CD1c-positive myeloid dendritic cell (primary cell): Measurements from ENCODE around the gene RIC3.
A peak's percentile ranks its signal among the peaks of the same experiment; 100 is the strongest.

Source experiments
- DNase-seq: peaks from one replicate; pipeline ENCODE4 v3.0.0-alpha.2; 2016; ENCODE audit errors: extremely low spot score

The RIC3 gene, protein sequence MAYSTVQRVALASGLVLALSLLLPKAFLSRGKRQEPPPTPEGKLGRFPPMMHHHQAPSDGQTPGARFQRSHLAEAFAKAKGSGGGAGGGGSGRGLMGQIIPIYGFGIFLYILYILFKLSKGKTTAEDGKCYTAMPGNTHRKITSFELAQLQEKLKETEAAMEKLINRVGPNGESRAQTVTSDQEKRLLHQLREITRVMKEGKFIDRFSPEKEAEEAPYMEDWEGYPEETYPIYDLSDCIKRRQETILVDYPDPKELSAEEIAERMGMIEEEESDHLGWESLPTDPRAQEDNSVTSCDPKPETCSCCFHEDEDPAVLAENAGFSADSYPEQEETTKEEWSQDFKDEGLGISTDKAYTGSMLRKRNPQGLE

DNA sequence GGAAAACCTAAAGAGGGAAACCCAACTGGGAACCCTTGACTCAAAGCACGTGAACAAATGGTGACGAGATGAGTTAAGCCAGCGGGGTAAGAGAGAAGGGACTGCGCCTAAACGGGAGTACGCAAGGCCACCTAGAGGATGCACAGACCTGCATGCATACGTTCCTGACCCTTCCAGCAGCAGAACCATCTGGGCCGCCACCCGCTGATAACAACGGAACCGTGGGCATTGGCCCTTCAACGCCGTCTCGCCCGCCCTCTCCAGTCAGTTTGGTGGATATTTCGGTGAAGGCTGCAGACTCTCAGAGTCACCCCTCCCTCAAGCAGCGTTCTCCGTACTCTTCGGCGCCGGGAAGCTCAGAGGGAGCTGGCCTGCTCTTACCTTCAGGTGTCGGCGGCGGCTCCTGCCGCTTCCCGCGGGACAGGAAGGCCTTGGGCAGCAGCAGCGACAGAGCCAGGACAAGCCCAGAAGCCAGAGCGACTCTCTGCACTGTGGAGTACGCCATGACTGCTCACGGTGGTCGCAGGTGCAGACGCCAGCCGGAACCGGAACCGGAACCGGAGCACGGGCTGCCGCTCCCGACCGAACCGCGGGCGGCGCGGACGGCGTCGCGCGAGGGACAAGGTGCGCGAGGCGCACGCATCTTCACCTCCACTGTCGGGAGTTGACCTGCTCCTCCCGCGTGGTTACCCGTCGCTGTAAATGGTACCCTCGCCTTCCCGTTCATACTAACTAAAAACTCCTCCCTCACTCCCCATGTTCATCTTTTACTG is at the start of gene RIC3:
TSS of gene RIC3 (minus strand) at position 541 of the 773 bp plus-strand sequence. CDS start at position 505, 36 bp downstream.
- peak; percentile 37 for DNase-seq

DNA sequence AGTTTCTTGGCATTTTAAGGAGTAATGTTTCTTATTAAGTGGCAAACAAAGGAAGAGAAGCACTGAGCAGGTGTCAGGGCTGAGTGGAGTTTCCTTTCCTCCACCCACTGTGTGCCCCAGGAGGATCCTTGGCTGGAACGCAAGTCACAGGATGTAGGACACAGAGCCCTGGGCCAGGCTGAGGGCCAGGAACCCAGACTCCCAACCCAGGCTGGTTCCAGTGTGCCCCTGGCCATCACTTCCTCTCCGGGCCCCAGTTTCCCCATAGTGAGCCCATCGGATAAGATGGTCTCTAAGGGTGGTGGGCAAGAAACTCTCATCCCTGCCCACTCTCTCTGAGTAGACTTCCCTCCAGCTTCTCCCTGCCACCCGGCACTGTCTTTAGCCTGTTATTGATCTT is 49.6 kb upstream of the RIC3 start:
- DNase-seq: no peak

DNA sequence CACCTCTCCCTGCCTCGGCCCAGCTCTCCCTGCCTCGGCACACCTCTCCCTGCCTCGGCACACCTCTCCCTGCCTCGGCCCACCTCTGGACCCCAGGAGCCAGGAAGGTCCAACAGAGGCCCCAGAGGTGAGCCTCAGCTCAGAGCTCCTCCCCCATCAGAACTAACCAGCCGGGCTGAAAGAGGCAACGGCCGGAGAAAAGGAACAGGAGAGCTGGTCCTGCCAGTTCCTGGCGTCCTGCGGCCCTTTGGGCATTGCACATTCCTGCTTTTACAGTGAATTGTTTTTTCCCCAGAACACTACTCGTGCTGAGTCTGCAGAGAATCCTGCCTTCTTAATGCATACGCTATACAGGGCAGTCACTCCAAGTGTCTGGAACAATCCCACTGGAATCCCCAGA is 49.1 kb upstream of the RIC3 start:
- no peak for DNase-seq

DNA sequence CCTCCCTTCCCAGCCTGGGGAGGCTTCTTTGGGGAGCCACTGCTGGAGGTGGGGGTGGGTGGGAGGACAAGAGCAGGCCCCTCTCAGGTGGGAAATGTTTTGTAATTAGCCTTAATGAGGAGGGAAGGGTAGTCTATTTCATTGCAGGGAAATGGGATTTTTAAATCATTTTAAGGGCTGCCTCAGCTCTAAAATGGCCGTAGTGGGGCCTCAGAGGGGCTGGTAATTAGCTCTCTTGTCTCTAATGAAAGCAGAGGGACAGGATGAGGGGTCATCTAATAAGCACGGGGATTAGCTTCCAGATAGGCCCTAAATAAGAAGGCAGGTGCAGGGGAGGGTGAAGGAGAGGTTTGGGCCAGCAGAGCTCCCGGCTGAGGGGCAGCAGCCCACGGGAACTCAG is 48.3 kb upstream of the RIC3 start:
- DNase-seq: no peak

DNA sequence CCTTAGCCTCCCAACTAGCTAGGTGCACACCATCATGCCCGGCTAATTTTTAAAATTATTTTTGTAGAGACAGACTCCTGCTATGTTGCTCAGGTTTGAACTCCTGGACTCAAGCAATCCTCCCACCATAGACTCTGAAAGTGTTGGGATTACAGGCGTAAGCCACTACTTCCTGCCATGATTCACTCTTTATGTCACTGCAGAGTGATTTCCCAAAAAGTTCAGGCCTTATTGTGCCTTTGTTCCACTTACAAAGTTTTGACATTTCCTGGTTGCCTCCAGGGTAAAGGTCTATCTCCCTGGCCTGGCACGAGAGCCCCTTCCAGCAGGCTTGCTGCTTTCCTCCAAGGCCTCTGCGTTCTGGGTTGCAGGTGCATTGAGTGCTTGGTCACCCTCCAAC is 44.6 kb upstream of the RIC3 start:
- DNase-seq: peak; percentile 25

DNA sequence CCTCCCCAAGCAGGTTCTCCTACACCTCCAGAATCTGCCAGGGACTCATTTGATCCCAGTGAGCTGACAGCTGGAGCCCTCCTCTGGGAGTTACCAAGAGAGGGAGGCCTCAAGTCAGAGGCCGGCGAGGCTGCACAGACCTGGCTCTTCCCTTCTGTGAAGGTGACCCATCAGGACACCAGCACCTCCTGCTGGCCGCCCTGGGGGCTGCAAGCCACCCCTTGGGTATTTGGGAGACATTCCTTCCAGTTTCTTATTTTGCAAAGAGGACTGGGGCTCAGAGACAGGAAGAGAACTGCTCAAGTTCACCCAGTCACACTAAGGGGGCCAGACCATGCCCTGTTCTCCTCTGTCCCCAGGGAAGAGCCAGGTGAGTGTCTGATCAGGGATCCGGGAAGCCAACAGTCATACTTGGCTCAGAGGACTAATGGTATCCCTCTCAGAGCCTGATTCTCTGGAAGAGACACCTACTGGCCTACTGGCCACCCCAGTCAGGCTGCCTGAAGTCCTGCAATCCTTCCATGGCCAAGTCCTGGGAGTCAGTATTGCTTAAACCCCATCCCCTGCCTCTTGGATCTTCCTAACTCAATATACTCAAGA is 40.5 kb upstream of the RIC3 start:
- DNase-seq: peak; percentile 64

DNA sequence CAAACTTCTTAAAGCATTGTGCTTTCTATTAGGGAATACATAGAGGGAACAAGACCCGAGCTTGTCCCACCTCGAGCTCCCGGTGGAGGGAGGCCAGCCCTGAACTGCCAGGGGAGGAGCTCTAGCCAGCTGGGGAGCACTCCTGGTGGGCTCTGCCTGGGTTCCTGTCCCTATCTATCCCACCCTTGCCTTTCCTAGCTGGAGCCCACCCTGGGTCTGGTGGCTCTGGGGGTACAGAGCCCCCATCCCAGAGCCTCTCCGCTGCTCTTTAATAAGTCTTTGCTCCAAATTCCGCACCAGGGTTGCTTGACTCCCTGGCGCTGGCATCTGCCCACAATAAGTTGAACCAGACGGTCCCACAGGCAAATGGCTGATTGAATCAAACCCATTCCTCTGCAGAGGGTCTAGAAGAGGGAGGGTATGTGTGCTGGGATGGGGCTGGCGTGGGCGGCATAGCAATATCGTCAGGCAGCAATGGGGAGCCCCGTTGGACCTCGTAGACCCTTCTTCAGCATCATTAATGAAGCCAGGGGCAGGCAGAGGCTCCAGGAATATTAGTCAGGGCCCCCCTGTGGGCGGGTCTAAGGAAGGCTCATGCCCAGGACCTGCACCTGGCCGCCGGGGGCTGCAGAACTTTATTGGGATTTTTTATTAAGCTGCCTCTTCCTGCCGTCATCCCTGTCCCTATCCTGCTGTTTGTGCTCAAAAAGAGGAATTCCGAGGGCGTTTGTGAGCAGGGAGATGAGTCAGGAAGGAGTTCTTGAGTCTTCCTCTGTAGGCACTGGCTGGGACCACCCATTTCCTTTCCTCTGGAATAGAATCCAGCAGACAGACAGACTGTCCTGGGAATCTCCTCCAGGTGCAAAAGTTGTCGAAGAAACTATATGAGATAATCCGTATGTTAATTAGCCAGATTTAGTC is 38.5 kb upstream of the RIC3 start:
- DNase-seq: no peak

DNA sequence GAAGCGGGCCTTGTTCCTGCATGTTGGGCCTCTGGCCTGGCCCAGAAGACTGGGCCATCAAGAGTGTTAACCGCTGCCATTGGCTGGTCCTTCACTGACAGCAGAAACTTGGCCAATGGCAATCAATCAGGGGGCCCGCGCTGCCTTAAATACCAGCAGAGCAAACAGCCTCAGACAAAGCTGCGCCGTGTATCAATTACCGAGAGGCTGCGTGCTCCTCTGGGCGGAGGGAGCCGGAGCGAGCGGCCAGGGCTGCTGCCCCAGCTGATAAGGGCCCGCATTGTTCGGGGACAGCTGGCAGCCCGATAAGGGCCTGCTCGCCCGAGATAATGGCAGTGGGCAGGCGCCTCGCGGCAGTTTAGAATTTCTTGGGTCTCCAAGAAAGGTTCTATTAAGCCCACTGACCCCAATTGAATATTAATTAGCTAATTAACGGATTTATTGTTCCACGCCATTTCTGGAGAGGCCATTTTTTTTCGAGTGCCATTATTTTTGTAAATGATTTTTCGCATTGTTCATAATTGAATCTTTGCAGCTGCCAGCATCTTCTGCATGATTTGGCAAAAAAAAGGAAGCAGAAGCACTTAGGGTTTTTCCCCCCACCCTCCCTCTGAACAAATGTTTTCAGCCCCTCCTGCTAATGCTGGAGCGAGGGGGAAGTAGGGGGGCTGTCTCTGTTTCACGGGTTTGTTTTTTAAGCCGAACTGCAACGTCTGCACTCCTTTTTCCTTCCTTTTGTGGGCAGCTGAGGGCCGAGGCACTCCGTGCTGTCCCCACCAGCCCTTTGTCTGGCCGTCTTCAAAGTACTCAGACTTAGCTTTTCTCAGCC is 37.6 kb upstream of the RIC3 start:
- peak; percentile 59 for DNase-seq

DNA sequence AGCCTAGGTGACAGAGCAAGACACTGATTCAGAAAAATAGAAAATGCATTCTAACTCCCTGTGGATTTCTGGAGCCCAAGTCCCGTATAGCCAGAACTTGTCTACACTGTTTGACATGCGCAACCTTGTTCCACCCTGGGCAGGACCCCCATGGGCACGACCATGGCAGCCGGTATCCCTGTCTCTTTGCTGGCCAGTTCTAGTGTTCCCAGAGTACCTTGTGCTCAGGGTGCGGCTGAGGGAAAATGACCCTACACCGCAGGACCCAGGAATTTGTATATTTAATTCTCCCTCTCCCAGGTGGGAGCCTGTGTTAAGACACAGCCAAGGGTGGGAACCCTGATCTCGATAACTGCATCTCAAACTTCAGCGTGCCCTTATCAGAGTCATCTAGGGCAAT is 36.7 kb upstream of the RIC3 start:
- no peak for DNase-seq

DNA sequence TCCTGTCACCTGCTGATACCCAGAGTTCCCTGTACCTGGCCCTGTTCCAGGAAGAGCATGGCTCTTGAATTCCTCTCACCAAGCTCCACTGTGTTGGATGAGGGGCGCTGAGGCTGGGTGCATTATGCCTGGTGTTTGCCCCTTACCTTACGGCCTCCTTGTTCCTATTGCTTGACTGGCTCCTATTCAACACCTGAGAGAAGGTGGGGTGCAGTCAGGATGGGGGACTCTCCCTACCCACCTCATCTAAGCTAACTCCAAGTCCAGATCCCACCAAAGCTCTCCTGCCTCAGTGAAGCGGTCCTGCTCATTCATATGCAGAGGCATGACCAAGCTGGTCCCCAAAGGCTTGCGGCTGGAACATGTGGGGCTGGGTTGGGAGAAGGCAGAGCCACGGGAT is 35.8 kb upstream of the RIC3 start:
- DNase-seq: no peak

DNA sequence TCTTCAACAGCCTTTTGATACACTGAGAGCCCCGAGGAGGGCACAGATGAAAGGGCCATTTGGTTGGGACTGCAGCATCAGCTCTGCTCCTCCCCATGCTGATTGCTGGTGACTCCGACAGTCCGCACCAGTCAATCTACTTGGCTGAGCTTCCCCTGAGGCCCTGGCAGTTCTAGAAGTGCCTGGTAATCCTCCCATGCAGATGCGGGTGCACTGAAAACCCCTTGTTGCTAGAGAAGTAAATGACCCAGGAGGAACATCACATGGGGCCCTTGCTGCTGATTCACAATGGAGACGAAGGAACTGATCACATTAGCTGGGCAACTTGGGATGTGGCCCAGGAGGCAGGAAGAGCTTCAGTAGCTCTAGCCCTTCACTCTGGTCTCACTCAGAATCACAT is 35.2 kb upstream of the RIC3 start:
- DNase-seq: no peak

DNA sequence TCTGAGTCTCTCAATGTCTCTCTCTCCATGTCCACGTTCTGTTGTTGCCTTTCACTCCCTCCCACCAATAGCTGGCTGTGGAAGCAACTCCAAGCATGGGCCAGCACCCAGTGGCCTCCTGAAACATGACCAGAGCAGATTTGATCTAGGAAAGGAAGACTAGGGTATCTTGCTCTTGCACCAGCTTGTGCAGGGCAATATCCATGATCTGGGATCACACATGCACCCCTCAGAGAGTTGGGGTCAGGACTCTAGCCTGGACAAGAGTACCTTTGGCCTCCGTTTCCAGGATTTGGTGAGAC is 34.5 kb upstream of the RIC3 start:
- no peak for DNase-seq

DNA sequence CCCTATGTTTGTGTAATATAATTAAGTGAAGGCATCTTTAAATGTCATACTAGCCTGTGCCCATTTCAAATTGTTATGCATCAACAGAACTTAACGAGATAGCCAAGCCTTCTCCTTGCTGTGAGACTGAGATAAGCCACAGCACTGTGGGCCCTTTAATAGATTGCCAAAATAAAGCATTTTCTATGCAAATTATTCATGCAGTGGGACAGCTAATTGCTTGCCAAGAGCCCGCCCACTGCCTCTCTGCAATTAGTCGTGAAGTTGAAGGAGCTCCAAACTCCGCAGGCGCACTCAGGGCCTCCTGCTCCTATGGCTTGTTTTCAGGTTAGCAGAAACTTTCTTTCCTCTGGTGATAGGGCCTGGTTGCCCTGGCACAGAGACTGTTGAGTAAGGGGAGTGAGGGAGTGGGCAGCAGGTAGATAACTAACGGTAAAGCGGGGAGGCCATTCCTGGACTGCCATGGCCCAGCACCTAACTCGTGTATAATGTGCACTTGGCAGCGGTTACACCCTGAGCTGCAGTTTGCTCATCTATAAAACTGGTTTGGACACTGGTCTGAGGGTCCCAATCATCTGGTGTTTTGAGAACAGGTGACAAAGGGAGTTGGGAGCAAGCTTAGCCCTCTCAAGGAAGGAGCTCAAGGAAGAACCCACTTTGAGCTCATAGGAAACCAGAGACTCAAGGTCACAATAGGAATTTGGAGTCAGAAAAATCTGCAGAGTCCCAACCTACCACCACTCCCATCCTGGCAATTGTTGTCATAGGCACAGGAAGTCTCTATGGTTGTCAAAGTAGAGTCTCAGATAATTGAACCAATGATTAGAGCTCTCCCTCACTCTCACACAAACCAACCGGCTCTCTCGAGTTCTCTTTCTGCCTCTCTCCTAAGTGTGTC is 33.9 kb upstream of the RIC3 start:
- DNase-seq: no peak

DNA sequence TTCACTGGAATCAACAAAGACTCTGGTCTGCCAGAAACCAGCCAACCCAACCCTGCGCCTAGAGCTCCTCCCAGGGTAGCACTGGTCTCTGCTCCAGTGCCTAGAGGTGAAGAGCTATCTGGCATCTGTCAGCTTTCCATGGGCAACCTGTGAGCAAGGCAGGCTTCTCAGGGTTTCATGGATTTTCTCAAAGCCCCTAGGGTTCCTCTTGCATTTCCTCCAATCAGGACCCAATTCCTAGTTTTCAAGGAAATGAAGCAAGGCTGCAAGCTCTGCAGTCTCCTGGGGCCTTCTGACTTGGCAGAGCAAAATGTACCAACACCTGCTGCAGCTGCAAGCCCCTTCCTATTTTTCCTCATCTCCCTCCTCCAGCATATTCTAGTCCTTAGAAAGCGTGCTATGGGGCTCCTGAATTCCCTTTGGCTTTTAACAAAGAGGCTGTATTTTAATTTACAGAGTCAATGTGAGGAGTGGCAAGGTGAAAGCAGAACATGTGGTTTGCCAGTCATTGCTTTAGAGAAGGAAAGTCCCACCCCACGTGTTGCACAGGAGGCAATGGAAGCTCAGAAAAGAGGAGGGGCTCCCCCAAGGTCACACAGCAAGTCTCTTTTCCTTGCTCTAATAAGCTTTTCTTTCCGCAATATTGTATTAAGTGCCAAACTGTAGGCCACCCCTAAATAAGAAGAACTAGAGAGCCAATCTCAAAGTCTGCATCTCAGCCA is 33.0 kb upstream of the RIC3 start:
- DNase-seq: peak; percentile 58

DNA sequence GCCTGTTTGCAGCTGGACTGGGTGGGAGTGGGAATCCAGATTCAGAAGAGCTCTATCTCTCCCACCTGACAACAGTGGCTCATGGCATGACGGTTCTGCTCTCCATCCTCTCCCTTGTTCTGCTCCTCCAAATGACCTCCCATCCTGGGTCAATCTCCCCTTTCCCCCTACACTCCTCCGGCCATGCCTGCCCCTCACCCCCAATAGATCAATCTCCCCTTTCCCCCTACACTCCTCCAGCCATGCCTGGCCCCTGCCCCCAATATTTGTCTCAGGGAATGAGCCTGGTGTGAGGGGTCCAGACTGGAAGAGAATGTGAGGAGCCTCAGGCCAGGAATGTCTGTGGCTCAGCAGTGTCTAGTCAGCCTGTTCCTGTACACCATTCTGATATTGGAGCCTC is 30.9 kb upstream of the RIC3 start:
- DNase-seq: no peak

DNA sequence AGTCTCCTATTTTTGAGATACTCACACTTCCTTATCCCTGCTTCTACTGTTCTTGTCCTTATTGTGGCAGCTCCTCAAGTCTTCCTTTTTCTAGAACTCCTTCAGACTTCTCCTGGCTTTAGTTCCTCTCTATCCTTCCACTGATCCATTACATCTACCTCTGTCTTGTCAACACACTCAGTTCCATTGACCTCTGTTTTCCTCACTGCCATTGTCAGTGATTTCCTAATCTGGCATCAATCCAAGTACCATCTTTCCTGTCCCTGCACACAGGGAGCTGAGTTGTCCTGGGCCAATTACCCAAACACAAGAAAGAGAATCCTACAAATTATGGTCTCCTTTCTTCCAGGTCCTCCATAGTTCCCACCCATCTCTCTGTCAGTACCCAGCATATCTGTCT is 27.9 kb upstream of the RIC3 start:
- DNase-seq: no peak

DNA sequence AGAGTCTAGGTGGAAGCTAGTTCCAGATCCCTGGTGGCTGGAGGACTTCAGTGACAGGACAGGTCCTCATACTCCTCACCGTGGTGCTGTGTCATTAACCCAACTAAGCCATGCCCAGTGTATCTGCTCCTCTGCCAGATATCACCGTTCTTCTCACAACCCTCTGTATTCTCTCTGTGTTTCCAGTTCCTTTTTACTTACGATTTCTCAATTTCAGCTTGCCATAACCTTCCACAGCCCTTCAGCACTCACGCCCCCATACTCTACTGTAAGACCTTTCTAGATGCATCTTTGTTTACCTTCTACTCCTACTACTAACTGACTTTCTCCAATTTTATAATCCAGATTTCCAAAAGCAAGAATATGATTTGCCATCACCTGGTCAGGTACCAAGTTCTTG is 26.1 kb upstream of the RIC3 start:
- DNase-seq: peak; percentile 26

DNA sequence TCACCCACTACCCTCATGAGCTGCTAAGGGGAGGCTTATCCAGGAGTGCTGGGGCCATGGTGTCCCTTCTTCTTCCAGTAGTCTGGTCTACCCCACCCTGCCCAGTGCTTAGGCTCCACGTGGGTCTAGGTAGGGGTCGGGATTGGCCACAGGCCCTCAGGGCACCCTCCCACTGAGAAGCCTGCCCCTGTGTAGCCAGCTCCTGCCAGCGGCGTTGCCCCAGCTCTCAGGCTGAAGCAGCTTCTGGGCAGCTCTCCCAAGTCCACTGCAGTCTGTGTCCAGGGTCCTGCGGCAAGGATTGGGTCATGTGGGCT is 24.0 kb upstream of the RIC3 start:
- DNase-seq: no peak

DNA sequence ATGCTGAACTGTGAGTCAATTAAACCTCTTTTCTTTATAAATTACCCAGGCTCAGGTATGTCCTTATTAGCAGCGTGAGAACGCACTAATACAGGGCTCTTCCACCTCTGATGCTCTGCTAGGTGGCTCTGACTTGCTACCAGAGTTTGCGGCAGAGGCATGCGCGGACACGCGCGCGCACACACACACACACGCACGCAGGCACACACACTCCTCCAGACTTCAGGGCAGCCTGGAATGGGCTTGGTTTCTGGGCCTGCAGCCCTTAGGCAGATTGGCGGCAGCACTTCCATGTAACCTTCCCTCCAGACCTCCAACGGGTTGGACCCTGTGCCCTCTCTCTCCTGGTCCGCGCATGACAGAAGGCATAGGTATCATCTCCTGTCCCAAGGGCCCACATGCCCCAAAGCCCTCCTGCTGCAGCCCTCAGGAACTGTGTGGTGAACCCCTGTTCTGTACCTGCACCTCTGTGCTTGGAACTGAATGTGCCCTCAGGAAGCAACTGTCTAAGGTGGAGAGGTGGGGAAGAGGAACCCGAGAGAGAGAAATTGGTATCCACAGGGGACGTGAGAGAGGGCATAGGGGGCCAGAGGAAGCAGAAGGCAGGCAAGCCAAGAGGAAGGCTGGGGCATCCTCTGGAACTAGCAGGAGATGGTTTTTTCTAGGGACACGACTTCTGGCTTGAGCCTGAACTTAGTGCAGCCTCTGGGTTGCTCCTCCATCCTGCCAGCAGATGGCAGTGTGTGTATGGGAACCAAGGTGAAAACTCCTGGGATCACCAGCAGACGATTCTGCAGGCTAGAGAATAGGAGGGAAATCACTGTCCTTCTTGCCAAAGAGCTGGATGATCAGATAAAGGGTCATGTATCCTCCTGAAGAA is 23.4 kb upstream of the RIC3 start:
- peak; percentile 69 for DNase-seq
